Stomach (tissue), 4 donors: ENCODE results near the gene NMNAT2.

Source experiments
- EP300 ChIP-seq: sonication (generic); formaldehyde crosslinking; IDR thresholded peaks from one replicate; pipeline ENCODE4 v1.6.1; 2017; ENCODE audit warnings: antibody characterized with exemption
- TF ChIP-seq, protein P1 (sequence below), 7 experiments: fragments of 450-650 bp in 4 of 7; fragments of 200-600 bp in 3 of 7; sonication (generic) in 3 of 7; IDR thresholded peaks; one replicate each; pipeline ENCODE4 v1.5.1; 2016 to 2019; ENCODE audit warnings: antibody characterized with exemption in 7 of 7, control low read depth in 2 of 7, mild to moderate bottlenecking in 1 of 7

DNA sequence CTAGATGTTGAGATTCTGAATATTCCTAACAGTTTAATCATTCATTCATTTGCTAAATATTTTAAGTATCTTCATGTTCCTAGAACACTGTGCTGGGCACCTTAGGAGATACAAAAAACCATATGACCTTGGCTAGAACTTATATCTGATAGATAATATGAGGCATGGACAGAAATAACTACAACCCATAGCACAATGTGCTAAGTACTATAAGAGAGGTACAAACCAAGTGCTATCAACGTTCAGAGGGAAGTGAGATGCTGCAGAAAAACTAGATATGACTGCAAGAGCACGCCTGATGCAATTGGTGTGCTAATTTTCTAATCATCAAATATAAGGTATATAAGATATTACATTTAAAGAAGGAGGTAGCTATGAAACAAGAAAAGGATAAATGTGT lies 10.7 kb downstream of the NMNAT2 start:
- TF ChIP-seq, protein P1, sequence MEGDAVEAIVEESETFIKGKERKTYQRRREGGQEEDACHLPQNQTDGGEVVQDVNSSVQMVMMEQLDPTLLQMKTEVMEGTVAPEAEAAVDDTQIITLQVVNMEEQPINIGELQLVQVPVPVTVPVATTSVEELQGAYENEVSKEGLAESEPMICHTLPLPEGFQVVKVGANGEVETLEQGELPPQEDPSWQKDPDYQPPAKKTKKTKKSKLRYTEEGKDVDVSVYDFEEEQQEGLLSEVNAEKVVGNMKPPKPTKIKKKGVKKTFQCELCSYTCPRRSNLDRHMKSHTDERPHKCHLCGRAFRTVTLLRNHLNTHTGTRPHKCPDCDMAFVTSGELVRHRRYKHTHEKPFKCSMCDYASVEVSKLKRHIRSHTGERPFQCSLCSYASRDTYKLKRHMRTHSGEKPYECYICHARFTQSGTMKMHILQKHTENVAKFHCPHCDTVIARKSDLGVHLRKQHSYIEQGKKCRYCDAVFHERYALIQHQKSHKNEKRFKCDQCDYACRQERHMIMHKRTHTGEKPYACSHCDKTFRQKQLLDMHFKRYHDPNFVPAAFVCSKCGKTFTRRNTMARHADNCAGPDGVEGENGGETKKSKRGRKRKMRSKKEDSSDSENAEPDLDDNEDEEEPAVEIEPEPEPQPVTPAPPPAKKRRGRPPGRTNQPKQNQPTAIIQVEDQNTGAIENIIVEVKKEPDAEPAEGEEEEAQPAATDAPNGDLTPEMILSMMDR (IDR thresholded peaks at IDR 0.05) = no peak
- TF ChIP-seq EP300 = no peak
